ENCODE data around the gene IFI16. TPM values are rescaled to one million over a fixed set of nuclear protein-coding genes. Genes with fewer than 3 reads are reported as not detected.
"Not testable (repeated sequence)": the region's sequence is repeated elsewhere in the genome, so short reads cannot be mapped to it uniquely, and the experiment has no call there.

IFI16 gene
- total RNA-seq, 1 experiment from 2014 or later, result 2.9 TPM

GRCh38 chr1:159025043-159025442 is 15.3 kb downstream of the IFI16 start:
- H2BK20ac ChIP-seq (ENCODE audit: low read depth, low read length, poor library complexity, severe bottlenecking), result no peak overlapping the region
- H3K23me2 ChIP-seq (ENCODE audit: insufficient read length, low read depth, low read length, poor library complexity, severe bottlenecking), result no peaks in the 10 kb centered on the region
- no peaks in the 10 kb centered on the region for H3K27me3 ChIP-seq (ENCODE audit: insufficient read depth, low read length)
- no peak overlapping the region for H4K5ac ChIP-seq (ENCODE audit: insufficient read length, low read depth, low read length)
- no peak for DNase-seq
- H3K9me3 ChIP-seq (ENCODE audit: control insufficient read depth, low read depth, low read length), result no peaks in the 10 kb centered on the region
- no peak overlapping the region for H3K18ac ChIP-seq (ENCODE audit: insufficient read length, low read depth, low read length)
- H3K79me2 ChIP-seq (ENCODE audit: insufficient read depth, low read length), result no peaks in the 10 kb centered on the region
- H3K4ac ChIP-seq (ENCODE audit: low read depth, low read length), result no peak overlapping the region
- no peak overlapping the region for H2BK5ac ChIP-seq (ENCODE audit: insufficient read length, low read length)
- no peak overlapping the region for H4K8ac ChIP-seq (replicated peaks; ENCODE audit: insufficient read length, low read depth, low read length)
- no peak overlapping the region for H3K9ac ChIP-seq (ENCODE audit: extremely low read depth, insufficient read length, low read length)
- H3K14ac ChIP-seq (ENCODE audit: insufficient read depth, low read length), result no peak overlapping the region; the same call in 1 of the 2 replicates
- no peak for TF ChIP-seq CTCF (conservative IDR thresholded peaks at IDR 0.05)
- H2AK5ac ChIP-seq (ENCODE audit: insufficient read length, low read length), result no peak overlapping the region
- H4K91ac ChIP-seq (ENCODE audit: insufficient read length, low read depth, low read length), result no peak overlapping the region
- no peak overlapping the region for H3T11ph ChIP-seq (ENCODE audit: low read length)
- H3K56ac ChIP-seq (ENCODE audit: insufficient read length, low read depth, low read length), result no peak overlapping the region
- no peak overlapping the region for H2BK120ac ChIP-seq (ENCODE audit: low read depth, low read length, poor library complexity, severe bottlenecking)
- H3K27ac ChIP-seq (ENCODE audit: insufficient read length, low read depth, low read length), result no peak overlapping the region
- Mint-ChIP-seq H3K4me3 (no peak overlapping the region), H3K36me3 (ENCODE audit: insufficient read depth in 1 of 3, low read depth in 3 of 3) (peaks cover 0 to 3% (median 1%) of the 10 kb centered on the region in 3 experiments; a peak in 3 of 7 replicates), H3K9me3 (peaks cover 0 to 2% of the 10 kb centered on the region in 2 experiments; a peak in 3 of 5 replicates), H3K4me1 (peaks cover 11 to 15% of the 10 kb centered on the region in 2 experiments), H3K27ac (no peak overlapping the region), H3K27me3 (ENCODE audit: low read depth) (no peaks in the 10 kb centered on the region)
- no peak overlapping the region for H3K23ac ChIP-seq (ENCODE audit: insufficient read length, low read depth, low read length)
- H2AFZ ChIP-seq (ENCODE audit: low read length), result no peak overlapping the region
- no peaks in the 10 kb centered on the region for H4K20me1 ChIP-seq (ENCODE audit: control insufficient read depth, insufficient read depth, insufficient read length)
- no peaks in the 10 kb centered on the region for H3K79me1 ChIP-seq (ENCODE audit: insufficient read depth, low read depth, low read length, poor library complexity, severe bottlenecking)
- no CpG with 5 or more reads among the region's 7 CpGs for WGBS (ENCODE audit: extremely low coverage, insufficient read length, low lambda C conversion rate)
- no peak overlapping the region for H2BK12ac ChIP-seq (ENCODE audit: insufficient read length, low read depth, low read length)
- H3K4me2 ChIP-seq (ENCODE audit: insufficient read depth, insufficient read length, low read length), result no peak overlapping the region
- H3K4me1 ChIP-seq (ENCODE audit: insufficient read depth, low read length), result no peaks in the 10 kb centered on the region; the same call in 1 of the 2 replicates
- H2BK15ac ChIP-seq (ENCODE audit: low read depth, low read length), result no peak overlapping the region

GRCh38 chr1:159026841-159027240 is 17.1 kb downstream of the IFI16 start:
- H3K27ac ChIP-seq (ENCODE audit: insufficient read length, low read depth, low read length); H2AK5ac ChIP-seq (ENCODE audit: insufficient read length, low read length); H3K9ac ChIP-seq (ENCODE audit: extremely low read depth, insufficient read length, low read length); H2BK15ac ChIP-seq (ENCODE audit: low read depth, low read length); H3K4me1 ChIP-seq (ENCODE audit: insufficient read depth, low read length); H3K79me2 ChIP-seq (ENCODE audit: insufficient read depth, low read length); H2BK12ac ChIP-seq (ENCODE audit: insufficient read length, low read depth, low read length); H2AFZ ChIP-seq (ENCODE audit: low read length); H3K79me1 ChIP-seq (ENCODE audit: insufficient read depth, low read depth, low read length, poor library complexity, severe bottlenecking); H3K27me3 Mint-ChIP-seq (ENCODE audit: low read depth); H3K9me3 Mint-ChIP-seq; H4K5ac ChIP-seq (ENCODE audit: insufficient read length, low read depth, low read length); H4K91ac ChIP-seq (ENCODE audit: insufficient read length, low read depth, low read length); H3K18ac ChIP-seq (ENCODE audit: insufficient read length, low read depth, low read length); H3K27me3 ChIP-seq (ENCODE audit: insufficient read depth, low read length); H2BK20ac ChIP-seq (ENCODE audit: low read depth, low read length, poor library complexity, severe bottlenecking); H3K4me3 Mint-ChIP-seq; H3K9me3 ChIP-seq (ENCODE audit: control insufficient read depth, low read depth, low read length); H3K36me3 Mint-ChIP-seq (ENCODE audit: insufficient read depth in 1 of 3, low read depth in 3 of 3); H3K23ac ChIP-seq (ENCODE audit: insufficient read length, low read depth, low read length); H2BK120ac ChIP-seq (ENCODE audit: low read depth, low read length, poor library complexity, severe bottlenecking); H4K20me1 ChIP-seq (ENCODE audit: control insufficient read depth, insufficient read depth, insufficient read length); H4K8ac ChIP-seq (replicated peaks; ENCODE audit: insufficient read length, low read depth, low read length); DNase-seq; H3K4me2 ChIP-seq (ENCODE audit: insufficient read depth, insufficient read length, low read length); H3T11ph ChIP-seq (ENCODE audit: low read length); H3K27ac Mint-ChIP-seq; H2BK5ac ChIP-seq (ENCODE audit: insufficient read length, low read length); H3K4ac ChIP-seq (ENCODE audit: low read depth, low read length); H3K23me2 ChIP-seq (ENCODE audit: insufficient read length, low read depth, low read length, poor library complexity, severe bottlenecking); H3K56ac ChIP-seq (ENCODE audit: insufficient read length, low read depth, low read length); H3K14ac ChIP-seq (ENCODE audit: insufficient read depth, low read length): not testable (repeated sequence)
- peaks cover 25 to 29% of the 10 kb centered on the region in 2 experiments for H3K4me1 Mint-ChIP-seq
- no CpG with 5 or more reads among the region's 2 CpGs for WGBS (ENCODE audit: extremely low coverage, insufficient read length, low lambda C conversion rate)
